HepG2 (cell line): ENCODE results near the gene KIF3A.
A peak's percentile ranks its signal among the peaks of the same experiment; 100 is the strongest.

Experiments
- KDM1A ChIP-seq: IDR thresholded peaks from 2 replicates; pipeline ENCODE4 v1.6.1; 2016; ENCODE audit warnings: missing compliant biosample characterization
- KDM5B ChIP-seq: sonication (generic); formaldehyde crosslinking; IDR thresholded peaks from 2 replicates; pipeline ENCODE4 v1.4.0; 2020; ENCODE audit warnings: missing genetic modification reagents, mild to moderate bottlenecking, borderline replicate concordance

DNA sequence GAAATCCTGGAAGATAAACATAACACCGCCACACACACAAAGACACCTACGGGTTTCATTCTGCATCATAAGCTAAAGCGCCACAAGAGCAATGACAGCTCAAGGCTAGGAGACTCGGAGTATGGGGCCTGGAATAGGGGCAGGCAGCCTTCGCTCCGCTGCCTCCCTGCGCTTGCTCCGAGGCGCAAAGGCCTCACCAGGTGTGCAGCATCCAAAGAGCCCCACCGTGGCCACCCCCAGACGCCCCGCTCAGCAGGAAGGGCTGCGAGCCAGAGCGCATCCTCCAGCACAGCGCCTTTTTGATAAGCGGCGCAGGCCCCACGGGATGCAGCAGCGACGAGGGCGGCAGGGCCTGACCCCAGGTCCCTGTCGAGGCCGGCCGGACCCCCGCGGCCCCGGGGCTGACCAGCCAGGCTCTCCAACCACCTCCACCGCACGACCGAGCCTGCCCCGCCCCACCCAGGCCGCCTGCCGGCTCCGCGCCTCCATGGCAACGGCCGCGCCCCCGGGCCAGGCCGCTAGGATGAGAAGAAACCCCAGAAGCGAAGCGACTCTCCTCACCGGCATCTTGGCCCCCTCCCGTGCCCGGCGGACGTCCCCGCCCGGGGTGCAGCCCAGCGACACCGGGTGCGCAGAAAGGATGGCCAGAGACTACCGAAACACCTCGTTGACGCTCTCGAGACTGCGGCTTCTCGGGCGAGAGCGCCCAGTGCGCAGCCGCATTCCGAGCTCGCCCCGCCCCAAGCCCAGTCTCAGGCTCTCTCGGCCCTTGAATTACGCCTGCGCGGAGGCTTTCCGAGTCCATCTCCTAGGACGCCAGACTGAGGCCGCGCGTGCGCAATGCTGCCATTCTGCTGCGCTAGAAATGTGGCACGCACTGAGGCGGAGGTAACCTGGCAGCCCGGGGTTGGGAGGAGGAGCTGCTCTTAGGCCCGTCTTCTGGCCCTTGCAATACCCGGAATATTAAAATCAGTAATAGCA, at the start of gene KIF3A:
- TF ChIP-seq KDM5B (CRISPR knock-in tag) (peak; percentile 90), KDM1A (CRISPR knock-in tag) (no peak)
